HG03175 (cell line): ENCODE results near the gene TBX1.
"Not testable (repeated sequence)": the region's sequence is repeated elsewhere in the genome, so short reads cannot be mapped to it uniquely, and the experiment has no call there.

ENCODE experiments used
- ATAC-seq: cut with Tn5 transposase; IDR thresholded peaks from one replicate; pipeline ENCODE4 v1.9.1; 2021; ENCODE audit warnings: mild to moderate bottlenecking, moderate library complexity; ENCODE audit not compliant: unreplicated experiment

The TBX1 gene

GRCh38 chr22:19779685-19780268 lies 19.2 kb downstream of the TBX1 start:
- no peak for ATAC-seq

GRCh38 chr22:19782533-19782932 lies 22.0 kb downstream of the TBX1 start:
- ATAC-seq, result no peak

GRCh38 chr22:19783586-19784383 lies 23.2 kb downstream of the TBX1 start:
- ATAC-seq, result no peak

GRCh38 chr22:19784384-19785175 lies 24.0 kb downstream of the TBX1 start:
- no peak for ATAC-seq

- ATAC-seq, result no peak
Measured at GRCh38 chr22:19785461-19786263, 25.1 kb downstream of the TBX1 start.

- ATAC-seq, result no peak
Measured at GRCh38 chr22:19786264-19786585, 25.6 kb downstream of the TBX1 start.

GRCh38 chr22:19786959-19787848 lies 26.6 kb downstream of the TBX1 start:
- no peak for ATAC-seq

GRCh38 chr22:19787849-19788141 lies 27.2 kb downstream of the TBX1 start:
- no peak for ATAC-seq

GRCh38 chr22:19788661-19789225 lies 28.2 kb downstream of the TBX1 start:
- ATAC-seq, result no peak

- no peak for ATAC-seq
Measured at GRCh38 chr22:19789406-19789805, 28.8 kb downstream of the TBX1 start.

GRCh38 chr22:19789828-19790227 lies 29.2 kb downstream of the TBX1 start:
- no peak for ATAC-seq

- no peak for ATAC-seq
Measured at GRCh38 chr22:19791243-19791642, 30.7 kb downstream of the TBX1 start.

GRCh38 chr22:19791894-19792293 lies 31.3 kb downstream of the TBX1 start:
- ATAC-seq, result no peak

GRCh38 chr22:19792383-19792896 lies 31.9 kb downstream of the TBX1 start:
- ATAC-seq, result not testable (repeated sequence)

- ATAC-seq, result no peak
Measured at GRCh38 chr22:19793161-19793560, 32.6 kb downstream of the TBX1 start.

- no peak for ATAC-seq
Measured at GRCh38 chr22:19793661-19794310, 33.2 kb downstream of the TBX1 start.

GRCh38 chr22:19795617-19796008 lies 35.0 kb downstream of the TBX1 start:
- no peak for ATAC-seq

- no peak for ATAC-seq
Measured at GRCh38 chr22:19796160-19796559, 35.6 kb downstream of the TBX1 start.
